SH-SY5Y (cell line): Measurements from ENCODE around the gene KBTBD6.

Source experiments
- GATA2 ChIP-seq: IDR thresholded peaks from 2 replicates; pipeline ENCODE4 v1.6.1; 2011; ENCODE audit warnings: mild to moderate bottlenecking, low read depth, low read length
- GATA3 ChIP-seq: IDR thresholded peaks from 2 replicates; pipeline ENCODE4 v1.6.1; 2011; ENCODE audit warnings: low read depth, mild to moderate bottlenecking, low read length, moderate library complexity

GRCh38 chr13:41132512-41133152 is at the start of gene KBTBD6:
- TF ChIP-seq GATA2 (no peak), GATA3 (no peak)
